Epithelial cell of proximal tubule (primary cell): ENCODE measurements around the gene CTIF. TPM values are rescaled to one million over a fixed set of nuclear protein-coding genes. Genes with fewer than 3 reads are reported as not detected.

Experiments used
- DNase-seq: peaks from one replicate; pipeline ENCODE4 v3.0.0-alpha.2; 2011; ENCODE audit warnings: low read depth
- H3K4me3 ChIP-seq: 2 replicates; pipeline ENCODE4 v1.5.1; 2011; ENCODE audit warnings: low read depth, mild to moderate bottlenecking, low read length
- CTCF ChIP-seq: conservative IDR thresholded peaks from 2 replicates; pipeline ENCODE4 v1.5.1; 2012; ENCODE audit warnings: low read depth, mild to moderate bottlenecking, low read length
- total RNA-seq: library from RNA; depleted of rRNA; stranded (reverse); fragments of >200 nt; gene quantifications from 2 replicates; pipeline ENCODE4 v1.2.3, GENCODE V29; 2015

The CTIF gene
- total RNA-seq, 1 donor from 2014 or later, result 12.9 TPM

- DNase-seq, result no peak
- no peak overlapping the region for H3K4me3 ChIP-seq
- no peak for TF ChIP-seq CTCF
Observed at GRCh38 chr18:48838921-48839818, 300.3 kb downstream of the CTIF start.

- no peak for DNase-seq
- no peak for TF ChIP-seq CTCF
- H3K4me3 ChIP-seq, result no peak overlapping the region
Observed at GRCh38 chr18:48839819-48840490, 301.1 kb downstream of the CTIF start.

GRCh38 chr18:48840491-48840877, 301.7 kb downstream of the CTIF start:
- TF ChIP-seq CTCF, result no peak
- no peak for DNase-seq
- H3K4me3 ChIP-seq, result no peak overlapping the region

- no peak overlapping the region for H3K4me3 ChIP-seq
- DNase-seq, result no peak
- TF ChIP-seq CTCF, result no peak
Observed at GRCh38 chr18:48841381-48842258, 302.8 kb downstream of the CTIF start.

GRCh38 chr18:48842259-48843061, 303.6 kb downstream of the CTIF start:
- no peak for TF ChIP-seq CTCF
- DNase-seq, result no peak
- H3K4me3 ChIP-seq, result no peak overlapping the region

GRCh38 chr18:48843162-48843561, 304.3 kb downstream of the CTIF start:
- DNase-seq, result no peak
- no peak overlapping the region for H3K4me3 ChIP-seq
- TF ChIP-seq CTCF, result no peak
